22Rv1 (cell line): ENCODE results near the gene FOXJ2.

ENCODE experiments used
- CTCF ChIP-seq: fragments of 450-650 bp; IDR thresholded peaks from 2 replicates; pipeline ENCODE4 v1.5.1; 2017; ENCODE audit warnings: mild to moderate bottlenecking
- ZFX ChIP-seq: fragments of 450-650 bp; IDR thresholded peaks from 2 replicates; pipeline ENCODE4 v1.6.1; 2017; ENCODE audit warnings: antibody characterized with exemption, borderline replicate concordance

- TF ChIP-seq CTCF: no peak
- no peak for TF ChIP-seq ZFX
These were observed 6.2 kb downstream of the FOXJ2 start for GRCh38 chr12:8038659-8039114.
